ENCODE data around the gene ACRV1.
"Not testable (repeated sequence)": the region's sequence is repeated elsewhere in the genome, so short reads cannot be mapped to it uniquely, and the experiment has no call there.

The ACRV1 gene

GRCh38 chr11:125680747-125681146 is at the start of gene ACRV1:
ACRV1 (minus strand) TSS chr11:125680847; CDS start chr11:125680780, 67 bp downstream.
- DNase-seq (ENCODE audit: low read depth, low spot score), result no peak

GRCh38 chr11:125728969-125729368 is 48.3 kb upstream of the ACRV1 start:
- no peak for DNase-seq (ENCODE audit: low read depth, low spot score)

- DNase-seq (ENCODE audit: low read depth, low spot score), result no peak
These were observed 43.5 kb upstream of the ACRV1 start for GRCh38 chr11:125724125-125724524.

GRCh38 chr11:125720781-125721180 is 40.1 kb upstream of the ACRV1 start:
- no peak for DNase-seq (ENCODE audit: low read depth, low spot score)

- DNase-seq (ENCODE audit: low read depth, low spot score), result not testable (repeated sequence)
These were observed 24.0 kb upstream of the ACRV1 start for GRCh38 chr11:125704686-125705085.

- DNase-seq (ENCODE audit: low read depth, low spot score), result no peak
These were observed 21.4 kb upstream of the ACRV1 start for GRCh38 chr11:125701858-125702621.

GRCh38 chr11:125701018-125701610 is 20.5 kb upstream of the ACRV1 start:
- no peak for DNase-seq (ENCODE audit: low read depth, low spot score)

GRCh38 chr11:125694951-125695350 is 14.3 kb upstream of the ACRV1 start:
- no peak for DNase-seq (ENCODE audit: low read depth, low spot score)

GRCh38 chr11:125692887-125693286 is 12.2 kb upstream of the ACRV1 start:
- DNase-seq (ENCODE audit: low read depth, low spot score), result no peak

GRCh38 chr11:125690006-125690405 is 9.4 kb upstream of the ACRV1 start:
- no peak for DNase-seq (ENCODE audit: low read depth, low spot score)

- no peak for DNase-seq (ENCODE audit: low read depth, low spot score)
These were observed 8.7 kb upstream of the ACRV1 start for GRCh38 chr11:125689274-125689859.

GRCh38 chr11:125688632-125689031 is 8.0 kb upstream of the ACRV1 start:
- DNase-seq (ENCODE audit: low read depth, low spot score), result no peak

- DNase-seq (ENCODE audit: low read depth, low spot score), result no peak
These were observed 7.4 kb upstream of the ACRV1 start for GRCh38 chr11:125688066-125688465.

GRCh38 chr11:125685228-125685627 is 4.6 kb upstream of the ACRV1 start:
- DNase-seq (ENCODE audit: low read depth, low spot score), result no peak

- DNase-seq (ENCODE audit: low read depth, low spot score), result no peak
These were observed 810 bp downstream of the ACRV1 start for GRCh38 chr11:125679837-125680236.

GRCh38 chr11:125679397-125679796 is 1.2 kb downstream of the ACRV1 start:
- DNase-seq (ENCODE audit: low read depth, low spot score), result no peak

- no peak for DNase-seq (ENCODE audit: low read depth, low spot score)
These were observed 5.5 kb downstream of the ACRV1 start for GRCh38 chr11:125675196-125675595.

GRCh38 chr11:125674210-125674609 is 6.4 kb downstream of the ACRV1 start:
- no peak for DNase-seq (ENCODE audit: low read depth, low spot score)

- DNase-seq (ENCODE audit: low read depth, low spot score), result no peak
These were observed 9.1 kb downstream of the ACRV1 start for GRCh38 chr11:125671561-125671960.

GRCh38 chr11:125670172-125670571 is 10.5 kb downstream of the ACRV1 start:
- DNase-seq (ENCODE audit: low read depth, low spot score), result no peak

GRCh38 chr11:125667151-125667550 is 13.5 kb downstream of the ACRV1 start:
- DNase-seq (ENCODE audit: low read depth, low spot score), result no peak

- DNase-seq (ENCODE audit: low read depth, low spot score), result no peak
These were observed 16.7 kb downstream of the ACRV1 start for GRCh38 chr11:125663910-125664309.

- DNase-seq (ENCODE audit: low read depth, low spot score), result no peak
These were observed 18.0 kb downstream of the ACRV1 start for GRCh38 chr11:125662689-125663088.
